ENCODE data around the gene USP13. TPM values are rescaled to one million over a fixed set of nuclear protein-coding genes. Genes with fewer than 3 reads are reported as not detected.

Gene USP13
- total and polyA plus RNA-seq, 2 of the 13 experiments (the other 11 are each of a cell fraction or from before 2014, with no cell fraction given) = 15.9 to 36.7 TPM

DNA sequence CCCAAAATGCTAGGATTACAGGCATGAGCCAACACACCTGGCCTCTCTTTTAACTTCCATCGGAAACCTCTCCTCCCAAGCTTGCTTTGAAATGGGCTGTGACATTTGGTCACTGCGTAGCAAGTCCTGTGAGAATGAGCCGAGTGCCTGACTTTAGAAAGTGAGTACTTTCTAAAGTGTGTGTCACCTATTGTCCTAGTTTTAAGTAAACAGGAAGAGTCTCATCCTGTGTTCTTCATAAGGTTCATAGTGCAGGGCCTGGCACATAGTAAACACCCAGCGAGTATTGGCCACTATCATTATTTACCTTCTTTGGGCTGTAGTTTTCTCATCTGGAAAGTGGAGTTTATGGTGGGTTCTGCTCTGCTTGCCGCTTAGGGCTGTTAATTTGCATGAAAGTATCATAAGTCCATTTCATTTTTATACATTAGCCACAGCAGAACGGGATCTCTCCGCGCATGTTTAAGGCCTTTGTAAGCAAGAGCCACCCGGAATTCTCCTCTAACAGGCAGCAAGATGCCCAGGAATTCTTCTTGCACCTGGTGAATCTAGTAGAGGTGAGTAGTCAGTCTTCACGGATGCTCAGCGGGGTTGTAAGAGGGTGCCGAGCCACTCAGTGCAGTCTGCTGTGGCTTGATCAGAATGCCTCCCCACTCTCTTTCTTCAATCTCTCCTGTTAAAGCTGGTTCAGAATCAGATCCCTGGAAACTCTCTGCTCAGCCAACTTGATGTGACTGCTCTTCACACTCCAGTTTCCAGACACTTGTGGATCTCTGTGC is 87.2 kb downstream of the USP13 start (continued):
- no peak for TF ChIP-seq ZNF260 (CRISPR knock-in tag; IDR thresholded peaks at IDR 0.05; ENCODE audit: borderline replicate concordance, low read depth)
- TF ChIP-seq, protein P1, sequence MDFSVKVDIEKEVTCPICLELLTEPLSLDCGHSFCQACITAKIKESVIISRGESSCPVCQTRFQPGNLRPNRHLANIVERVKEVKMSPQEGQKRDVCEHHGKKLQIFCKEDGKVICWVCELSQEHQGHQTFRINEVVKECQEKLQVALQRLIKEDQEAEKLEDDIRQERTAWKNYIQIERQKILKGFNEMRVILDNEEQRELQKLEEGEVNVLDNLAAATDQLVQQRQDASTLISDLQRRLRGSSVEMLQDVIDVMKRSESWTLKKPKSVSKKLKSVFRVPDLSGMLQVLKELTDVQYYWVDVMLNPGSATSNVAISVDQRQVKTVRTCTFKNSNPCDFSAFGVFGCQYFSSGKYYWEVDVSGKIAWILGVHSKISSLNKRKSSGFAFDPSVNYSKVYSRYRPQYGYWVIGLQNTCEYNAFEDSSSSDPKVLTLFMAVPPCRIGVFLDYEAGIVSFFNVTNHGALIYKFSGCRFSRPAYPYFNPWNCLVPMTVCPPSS (IDR thresholded peaks at IDR 0.05) = no peak
- TF ChIP-seq ZNF782 (CRISPR knock-in tag; IDR thresholded peaks at IDR 0.05; ENCODE audit: borderline replicate concordance) = no peak
- TF ChIP-seq ZNF724P (CRISPR knock-in tag; IDR thresholded peaks at IDR 0.05; ENCODE audit: borderline replicate concordance) = no peak
- TF ChIP-seq, protein P2, sequence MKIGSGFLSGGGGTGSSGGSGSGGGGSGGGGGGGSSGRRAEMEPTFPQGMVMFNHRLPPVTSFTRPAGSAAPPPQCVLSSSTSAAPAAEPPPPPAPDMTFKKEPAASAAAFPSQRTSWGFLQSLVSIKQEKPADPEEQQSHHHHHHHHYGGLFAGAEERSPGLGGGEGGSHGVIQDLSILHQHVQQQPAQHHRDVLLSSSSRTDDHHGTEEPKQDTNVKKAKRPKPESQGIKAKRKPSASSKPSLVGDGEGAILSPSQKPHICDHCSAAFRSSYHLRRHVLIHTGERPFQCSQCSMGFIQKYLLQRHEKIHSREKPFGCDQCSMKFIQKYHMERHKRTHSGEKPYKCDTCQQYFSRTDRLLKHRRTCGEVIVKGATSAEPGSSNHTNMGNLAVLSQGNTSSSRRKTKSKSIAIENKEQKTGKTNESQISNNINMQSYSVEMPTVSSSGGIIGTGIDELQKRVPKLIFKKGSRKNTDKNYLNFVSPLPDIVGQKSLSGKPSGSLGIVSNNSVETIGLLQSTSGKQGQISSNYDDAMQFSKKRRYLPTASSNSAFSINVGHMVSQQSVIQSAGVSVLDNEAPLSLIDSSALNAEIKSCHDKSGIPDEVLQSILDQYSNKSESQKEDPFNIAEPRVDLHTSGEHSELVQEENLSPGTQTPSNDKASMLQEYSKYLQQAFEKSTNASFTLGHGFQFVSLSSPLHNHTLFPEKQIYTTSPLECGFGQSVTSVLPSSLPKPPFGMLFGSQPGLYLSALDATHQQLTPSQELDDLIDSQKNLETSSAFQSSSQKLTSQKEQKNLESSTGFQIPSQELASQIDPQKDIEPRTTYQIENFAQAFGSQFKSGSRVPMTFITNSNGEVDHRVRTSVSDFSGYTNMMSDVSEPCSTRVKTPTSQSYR (CRISPR knock-in tag; IDR thresholded peaks at IDR 0.05; ENCODE audit: borderline replicate concordance) = no peak
- TF ChIP-seq, protein P3, sequence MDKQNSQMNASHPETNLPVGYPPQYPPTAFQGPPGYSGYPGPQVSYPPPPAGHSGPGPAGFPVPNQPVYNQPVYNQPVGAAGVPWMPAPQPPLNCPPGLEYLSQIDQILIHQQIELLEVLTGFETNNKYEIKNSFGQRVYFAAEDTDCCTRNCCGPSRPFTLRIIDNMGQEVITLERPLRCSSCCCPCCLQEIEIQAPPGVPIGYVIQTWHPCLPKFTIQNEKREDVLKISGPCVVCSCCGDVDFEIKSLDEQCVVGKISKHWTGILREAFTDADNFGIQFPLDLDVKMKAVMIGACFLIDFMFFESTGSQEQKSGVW (CRISPR knock-in tag; IDR thresholded peaks at IDR 0.05; ENCODE audit: borderline replicate concordance) = no peak
- TF ChIP-seq, protein P4, sequence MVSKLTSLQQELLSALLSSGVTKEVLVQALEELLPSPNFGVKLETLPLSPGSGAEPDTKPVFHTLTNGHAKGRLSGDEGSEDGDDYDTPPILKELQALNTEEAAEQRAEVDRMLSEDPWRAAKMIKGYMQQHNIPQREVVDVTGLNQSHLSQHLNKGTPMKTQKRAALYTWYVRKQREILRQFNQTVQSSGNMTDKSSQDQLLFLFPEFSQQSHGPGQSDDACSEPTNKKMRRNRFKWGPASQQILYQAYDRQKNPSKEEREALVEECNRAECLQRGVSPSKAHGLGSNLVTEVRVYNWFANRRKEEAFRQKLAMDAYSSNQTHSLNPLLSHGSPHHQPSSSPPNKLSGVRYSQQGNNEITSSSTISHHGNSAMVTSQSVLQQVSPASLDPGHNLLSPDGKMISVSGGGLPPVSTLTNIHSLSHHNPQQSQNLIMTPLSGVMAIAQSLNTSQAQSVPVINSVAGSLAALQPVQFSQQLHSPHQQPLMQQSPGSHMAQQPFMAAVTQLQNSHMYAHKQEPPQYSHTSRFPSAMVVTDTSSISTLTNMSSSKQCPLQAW (CRISPR knock-in tag; IDR thresholded peaks at IDR 0.05) = peak; percentile 57; the same call in 1 of the 2 replicates
- no peak for TF ChIP-seq CENPX (CRISPR knock-in tag; IDR thresholded peaks at IDR 0.05)
- TF ChIP-seq, protein P5, sequence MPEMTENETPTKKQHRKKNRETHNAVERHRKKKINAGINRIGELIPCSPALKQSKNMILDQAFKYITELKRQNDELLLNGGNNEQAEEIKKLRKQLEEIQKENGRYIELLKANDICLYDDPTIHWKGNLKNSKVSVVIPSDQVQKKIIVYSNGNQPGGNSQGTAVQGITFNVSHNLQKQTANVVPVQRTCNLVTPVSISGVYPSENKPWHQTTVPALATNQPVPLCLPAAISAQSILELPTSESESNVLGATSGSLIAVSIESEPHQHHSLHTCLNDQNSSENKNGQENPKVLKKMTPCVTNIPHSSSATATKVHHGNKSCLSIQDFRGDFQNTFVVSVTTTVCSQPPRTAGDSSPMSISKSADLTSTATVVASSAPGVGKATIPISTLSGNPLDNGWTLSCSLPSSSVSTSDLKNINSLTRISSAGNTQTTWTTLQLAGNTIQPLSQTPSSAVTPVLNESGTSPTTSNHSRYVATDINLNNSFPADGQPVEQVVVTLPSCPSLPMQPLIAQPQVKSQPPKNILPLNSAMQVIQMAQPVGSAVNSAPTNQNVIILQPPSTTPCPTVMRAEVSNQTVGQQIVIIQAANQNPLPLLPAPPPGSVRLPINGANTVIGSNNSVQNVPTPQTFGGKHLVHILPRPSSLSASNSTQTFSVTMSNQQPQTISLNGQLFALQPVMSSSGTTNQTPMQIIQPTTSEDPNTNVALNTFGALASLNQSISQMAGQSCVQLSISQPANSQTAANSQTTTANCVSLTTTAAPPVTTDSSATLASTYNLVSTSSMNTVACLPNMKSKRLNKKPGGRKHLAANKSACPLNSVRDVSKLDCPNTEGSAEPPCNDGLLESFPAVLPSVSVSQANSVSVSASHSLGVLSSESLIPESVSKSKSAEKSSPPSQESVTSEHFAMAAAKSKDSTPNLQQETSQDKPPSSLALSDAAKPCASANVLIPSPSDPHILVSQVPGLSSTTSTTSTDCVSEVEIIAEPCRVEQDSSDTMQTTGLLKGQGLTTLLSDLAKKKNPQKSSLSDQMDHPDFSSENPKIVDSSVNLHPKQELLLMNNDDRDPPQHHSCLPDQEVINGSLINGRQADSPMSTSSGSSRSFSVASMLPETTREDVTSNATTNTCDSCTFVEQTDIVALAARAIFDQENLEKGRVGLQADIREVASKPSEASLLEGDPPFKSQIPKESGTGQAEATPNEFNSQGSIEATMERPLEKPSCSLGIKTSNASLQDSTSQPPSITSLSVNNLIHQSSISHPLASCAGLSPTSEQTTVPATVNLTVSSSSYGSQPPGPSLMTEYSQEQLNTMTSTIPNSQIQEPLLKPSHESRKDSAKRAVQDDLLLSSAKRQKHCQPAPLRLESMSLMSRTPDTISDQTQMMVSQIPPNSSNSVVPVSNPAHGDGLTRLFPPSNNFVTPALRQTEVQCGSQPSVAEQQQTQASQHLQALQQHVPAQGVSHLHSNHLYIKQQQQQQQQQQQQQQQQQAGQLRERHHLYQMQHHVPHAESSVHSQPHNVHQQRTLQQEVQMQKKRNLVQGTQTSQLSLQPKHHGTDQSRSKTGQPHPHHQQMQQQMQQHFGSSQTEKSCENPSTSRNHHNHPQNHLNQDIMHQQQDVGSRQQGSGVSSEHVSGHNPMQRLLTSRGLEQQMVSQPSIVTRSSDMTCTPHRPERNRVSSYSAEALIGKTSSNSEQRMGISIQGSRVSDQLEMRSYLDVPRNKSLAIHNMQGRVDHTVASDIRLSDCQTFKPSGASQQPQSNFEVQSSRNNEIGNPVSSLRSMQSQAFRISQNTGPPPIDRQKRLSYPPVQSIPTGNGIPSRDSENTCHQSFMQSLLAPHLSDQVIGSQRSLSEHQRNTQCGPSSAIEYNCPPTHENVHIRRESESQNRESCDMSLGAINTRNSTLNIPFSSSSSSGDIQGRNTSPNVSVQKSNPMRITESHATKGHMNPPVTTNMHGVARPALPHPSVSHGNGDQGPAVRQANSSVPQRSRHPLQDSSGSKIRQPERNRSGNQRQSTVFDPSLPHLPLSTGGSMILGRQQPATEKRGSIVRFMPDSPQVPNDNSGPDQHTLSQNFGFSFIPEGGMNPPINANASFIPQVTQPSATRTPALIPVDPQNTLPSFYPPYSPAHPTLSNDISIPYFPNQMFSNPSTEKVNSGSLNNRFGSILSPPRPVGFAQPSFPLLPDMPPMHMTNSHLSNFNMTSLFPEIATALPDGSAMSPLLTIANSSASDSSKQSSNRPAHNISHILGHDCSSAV (CRISPR knock-in tag; IDR thresholded peaks at IDR 0.05; ENCODE audit: borderline replicate concordance) = no peak
- no peak for TF ChIP-seq ZNF563 (CRISPR knock-in tag; IDR thresholded peaks at IDR 0.05)
- no peak for TF ChIP-seq SMAD1 (CRISPR knock-in tag; IDR thresholded peaks at IDR 0.05; ENCODE audit: borderline replicate concordance, low read depth)
- no peak for TF ChIP-seq ZSCAN12 (CRISPR knock-in tag; IDR thresholded peaks at IDR 0.05)

Data from HepG2 (cell line).